ENCODE measurements around the gene USH2A.
"Not testable (repeated sequence)": the region's sequence is repeated elsewhere in the genome, so short reads cannot be mapped to it uniquely, and the experiment has no call there.

USH2A gene

DNA sequence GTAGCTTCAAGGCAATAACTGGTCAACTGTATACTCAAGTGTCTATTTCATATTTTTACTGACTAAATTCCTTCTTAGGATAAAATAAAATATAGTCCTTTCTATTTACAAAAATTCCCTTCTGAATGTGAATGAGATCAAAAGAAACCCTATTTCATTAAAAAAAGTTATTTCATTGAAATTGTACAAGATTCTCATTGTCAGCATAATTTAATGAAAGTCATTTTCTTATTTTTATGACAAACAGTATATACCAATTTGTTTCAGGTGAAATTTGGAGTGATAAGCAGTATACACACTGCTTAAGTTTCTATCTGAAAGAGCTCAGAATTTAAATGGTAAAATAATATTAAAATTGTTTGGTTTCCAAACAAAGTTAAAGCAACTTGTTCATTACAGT is 269.2 kb downstream of the USH2A start:
- H4K20me1 ChIP-seq (ENCODE audit: insufficient read depth, low read length) = no peaks in the 10 kb centered on the region

DNA sequence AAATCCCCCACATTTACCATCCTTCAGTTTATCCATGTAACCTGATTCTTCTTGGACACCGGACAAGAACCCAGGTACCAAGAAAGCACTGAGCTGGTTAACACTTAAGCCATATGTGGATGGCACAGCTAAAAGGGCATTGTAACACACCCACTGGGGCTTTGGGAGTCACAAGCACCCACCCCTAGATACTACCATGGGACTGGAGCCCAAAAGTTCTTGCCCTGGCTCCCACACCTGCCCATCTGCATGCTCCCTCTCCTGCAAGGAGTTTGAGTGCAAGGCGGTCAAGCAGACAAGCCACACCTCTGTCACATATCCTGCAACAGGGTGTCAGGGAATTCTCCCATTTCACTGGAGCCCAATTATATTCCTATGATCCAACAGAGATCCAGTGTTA is 270.1 kb downstream of the USH2A start:
- Histone ChIP-seq H3K27me3 (replicated peaks; ENCODE audit: insufficient read depth, low read length) (no peaks in the 10 kb centered on the region), H3K4me3 (ENCODE audit: low read length) (no peak overlapping the region), H3K4me2 (ENCODE audit: low read depth, low read length) (no peak overlapping the region), H3K4me1 (ENCODE audit: low read length) (no peaks in the 10 kb centered on the region), H3F3A (ENCODE audit: insufficient read depth, low read length) (no peaks in the 10 kb centered on the region), H2AFZ (ENCODE audit: low read length) (no peak overlapping the region), H3K9ac (ENCODE audit: low read length) (no peak overlapping the region), H3K27ac (ENCODE audit: low read length) (no peak overlapping the region), H3K79me2 (ENCODE audit: low read length) (no peaks in the 10 kb centered on the region), H3K9me3 (replicated peaks; ENCODE audit: insufficient read depth, low read length) (no peaks in the 10 kb centered on the region), H3K9me2 (replicated peaks; ENCODE audit: insufficient read depth, low read length) (no peaks in the 10 kb centered on the region), H3K36me3 (replicated peaks; ENCODE audit: insufficient read depth, low read length) (no peaks in the 10 kb centered on the region), H4K20me1 (ENCODE audit: insufficient read depth, low read length) (no peaks in the 10 kb centered on the region)
- no peak for DNase-seq
- TF ChIP-seq, protein P1, sequence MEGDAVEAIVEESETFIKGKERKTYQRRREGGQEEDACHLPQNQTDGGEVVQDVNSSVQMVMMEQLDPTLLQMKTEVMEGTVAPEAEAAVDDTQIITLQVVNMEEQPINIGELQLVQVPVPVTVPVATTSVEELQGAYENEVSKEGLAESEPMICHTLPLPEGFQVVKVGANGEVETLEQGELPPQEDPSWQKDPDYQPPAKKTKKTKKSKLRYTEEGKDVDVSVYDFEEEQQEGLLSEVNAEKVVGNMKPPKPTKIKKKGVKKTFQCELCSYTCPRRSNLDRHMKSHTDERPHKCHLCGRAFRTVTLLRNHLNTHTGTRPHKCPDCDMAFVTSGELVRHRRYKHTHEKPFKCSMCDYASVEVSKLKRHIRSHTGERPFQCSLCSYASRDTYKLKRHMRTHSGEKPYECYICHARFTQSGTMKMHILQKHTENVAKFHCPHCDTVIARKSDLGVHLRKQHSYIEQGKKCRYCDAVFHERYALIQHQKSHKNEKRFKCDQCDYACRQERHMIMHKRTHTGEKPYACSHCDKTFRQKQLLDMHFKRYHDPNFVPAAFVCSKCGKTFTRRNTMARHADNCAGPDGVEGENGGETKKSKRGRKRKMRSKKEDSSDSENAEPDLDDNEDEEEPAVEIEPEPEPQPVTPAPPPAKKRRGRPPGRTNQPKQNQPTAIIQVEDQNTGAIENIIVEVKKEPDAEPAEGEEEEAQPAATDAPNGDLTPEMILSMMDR (IDR thresholded peaks at IDR 0.05; ENCODE audit: low read length) = no peak
- no peak for TF ChIP-seq EZH2 (optimal IDR thresholded peaks at IDR 0.05; ENCODE audit: low read depth, low read length)
- no peak for TF ChIP-seq EZH2phosphoT487 (IDR thresholded peaks at IDR 0.05; ENCODE audit: low read length)

More for the DNA sequence above, 269.2 kb downstream of the USH2A start:
- Histone ChIP-seq H3K27me3 (replicated peaks; ENCODE audit: insufficient read depth, low read length) (no peaks in the 10 kb centered on the region), H3K79me2 (ENCODE audit: low read length) (no peaks in the 10 kb centered on the region), H3K4me1 (ENCODE audit: low read length) (no peaks in the 10 kb centered on the region), H3F3A (ENCODE audit: insufficient read depth, low read length) (no peaks in the 10 kb centered on the region), H3K4me3 (ENCODE audit: low read length) (no peak overlapping the region), H3K36me3 (replicated peaks; ENCODE audit: insufficient read depth, low read length) (no peaks in the 10 kb centered on the region), H2AFZ (ENCODE audit: low read length) (no peak overlapping the region), H3K9ac (ENCODE audit: low read length) (no peak overlapping the region), H3K4me2 (ENCODE audit: low read depth, low read length) (no peak overlapping the region), H3K9me2 (replicated peaks; ENCODE audit: insufficient read depth, low read length) (no peaks in the 10 kb centered on the region), H3K27ac (ENCODE audit: low read length) (no peak overlapping the region), H3K9me3 (replicated peaks; ENCODE audit: insufficient read depth, low read length) (no peaks in the 10 kb centered on the region)
- no peak for DNase-seq
- TF ChIP-seq EZH2phosphoT487 (IDR thresholded peaks at IDR 0.05; ENCODE audit: low read length) (no peak), EZH2 (optimal IDR thresholded peaks at IDR 0.05; ENCODE audit: low read depth, low read length) (no peak)
- TF ChIP-seq, protein P1 (IDR thresholded peaks at IDR 0.05; ENCODE audit: low read length) = no peak

DNA sequence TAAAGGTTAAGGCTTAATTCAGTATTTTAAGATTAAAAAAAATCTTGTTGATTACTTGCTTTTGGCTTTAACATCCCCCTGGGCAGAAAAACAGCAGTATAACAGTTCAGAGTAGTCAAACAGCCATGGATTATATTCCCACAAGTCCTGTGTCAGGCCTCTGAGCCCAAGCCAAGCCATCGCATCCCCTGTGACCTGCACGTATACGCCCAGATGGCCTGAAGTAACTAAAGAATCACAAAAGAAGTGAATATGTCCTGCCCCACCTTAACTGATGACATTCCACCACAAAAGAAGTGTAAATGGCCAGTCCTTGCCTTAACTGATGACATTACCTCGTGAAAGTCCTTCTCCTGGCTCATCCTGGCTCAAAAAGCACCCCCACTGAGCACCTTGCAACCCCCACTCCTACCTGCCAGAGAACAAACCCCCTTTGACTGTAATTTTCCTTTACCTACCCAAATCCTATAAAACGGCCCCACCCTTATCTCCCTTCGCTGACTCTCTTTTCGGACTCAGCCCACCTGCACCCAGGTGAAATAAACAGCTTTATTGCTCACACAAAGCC is 277.7 kb downstream of the USH2A start:
- H3K27me3 ChIP-seq (replicated peaks; ENCODE audit: insufficient read depth, low read length); DNase-seq; H3K9me3 ChIP-seq (replicated peaks; ENCODE audit: insufficient read depth, low read length); H4K20me1 ChIP-seq (ENCODE audit: insufficient read depth, low read length); H3K9me2 ChIP-seq (replicated peaks; ENCODE audit: insufficient read depth, low read length); H3F3A ChIP-seq (ENCODE audit: insufficient read depth, low read length); H3K9ac ChIP-seq (ENCODE audit: low read length); H2AFZ ChIP-seq (ENCODE audit: low read length); H3K4me2 ChIP-seq (ENCODE audit: low read depth, low read length); H3K36me3 ChIP-seq (replicated peaks; ENCODE audit: insufficient read depth, low read length); H3K79me2 ChIP-seq (ENCODE audit: low read length); H3K4me1 ChIP-seq (ENCODE audit: low read length); H3K4me3 ChIP-seq (ENCODE audit: low read length); H3K27ac ChIP-seq (ENCODE audit: low read length): not testable (repeated sequence)

DNA sequence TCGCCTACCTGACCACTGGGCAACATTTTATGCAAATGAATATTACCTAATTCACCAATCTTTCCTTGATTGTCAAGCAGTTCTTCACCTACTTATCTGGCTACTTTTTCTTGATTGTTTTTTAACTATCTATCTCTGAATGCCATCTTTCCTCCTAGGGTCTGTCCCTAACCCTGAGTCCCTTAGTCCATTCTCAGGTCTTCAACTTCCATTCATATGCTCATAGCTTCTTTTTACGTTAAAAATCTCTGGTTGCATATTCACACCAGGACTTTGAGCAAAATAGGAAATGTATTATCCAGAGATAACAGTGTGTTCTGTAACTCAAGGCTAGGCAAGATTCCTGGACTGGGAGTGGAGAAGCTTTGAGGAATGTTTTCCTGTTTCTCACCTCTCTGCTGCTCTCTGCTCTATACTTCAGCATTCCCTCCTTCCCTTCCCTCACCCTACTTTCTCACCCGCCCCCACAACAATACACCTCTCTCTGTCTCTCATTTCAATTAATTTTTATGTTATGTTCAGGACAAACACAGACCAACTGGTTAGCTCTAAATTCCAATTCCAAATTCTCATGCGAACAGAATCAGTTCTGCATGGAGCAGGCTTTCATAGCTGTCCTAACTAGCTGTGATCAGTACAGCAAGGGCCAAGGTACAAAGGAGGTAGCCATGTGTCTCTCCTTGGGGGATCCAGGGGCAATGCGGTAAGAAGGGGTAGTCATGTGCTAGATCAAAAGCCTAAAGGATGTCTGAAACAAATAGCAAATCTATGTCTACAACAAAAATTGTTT is 278.4 kb downstream of the USH2A start:
- no peaks in the 10 kb centered on the region for H3K9me2 ChIP-seq (replicated peaks; ENCODE audit: insufficient read depth, low read length)
- no peak overlapping the region for H3K4me3 ChIP-seq (ENCODE audit: low read length)
- H3F3A ChIP-seq (ENCODE audit: insufficient read depth, low read length) = no peaks in the 10 kb centered on the region
- no peak overlapping the region for H3K4me2 ChIP-seq (ENCODE audit: low read depth, low read length)
- no peaks in the 10 kb centered on the region for H3K4me1 ChIP-seq (ENCODE audit: low read length)
- no peaks in the 10 kb centered on the region for H3K9me3 ChIP-seq (replicated peaks; ENCODE audit: insufficient read depth, low read length)
- no peaks in the 10 kb centered on the region for H3K36me3 ChIP-seq (replicated peaks; ENCODE audit: insufficient read depth, low read length)
- H3K27ac ChIP-seq (ENCODE audit: low read length) = no peak overlapping the region
- TF ChIP-seq, protein P1 (IDR thresholded peaks at IDR 0.05; ENCODE audit: low read length) = no peak
- TF ChIP-seq EZH2 (optimal IDR thresholded peaks at IDR 0.05; ENCODE audit: low read depth, low read length) = no peak
- no peak for TF ChIP-seq EZH2phosphoT487 (IDR thresholded peaks at IDR 0.05; ENCODE audit: low read length)
- no peaks in the 10 kb centered on the region for H3K79me2 ChIP-seq (ENCODE audit: low read length)
- DNase-seq = no peak
- no peaks in the 10 kb centered on the region for H3K27me3 ChIP-seq (replicated peaks; ENCODE audit: insufficient read depth, low read length)
- H3K9ac ChIP-seq (ENCODE audit: low read length) = no peak overlapping the region
- H2AFZ ChIP-seq (ENCODE audit: low read length) = no peak overlapping the region
- H4K20me1 ChIP-seq (ENCODE audit: insufficient read depth, low read length) = no peaks in the 10 kb centered on the region
